Stomach (tissue), 9 donors: ENCODE measurements around the gene CHPF2. TPM values are rescaled to one million over a fixed set of nuclear protein-coding genes. Genes with fewer than 3 reads are reported as not detected.

Source experiments
- DNase-seq, 2 donors: peaks; one replicate each; pipeline versions ENCODE4 v3.0.0 to v3.0.0-alpha.2; 2013 to 2019
- H3K27ac ChIP-seq, 5 donors: fragments of 200-600 bp in 4 of 5; sonication (generic) in 4 of 5; one replicate each; pipeline ENCODE4 v1.5.1; 2013 to 2019; ENCODE audit warnings: mild to moderate bottlenecking in 1 of 5, moderate library complexity in 1 of 5
- H3K27me3 ChIP-seq, 3 donors: fragments of 200-600 bp; sonication (generic); one replicate each; pipeline ENCODE4 v1.5.1; 2017 to 2019; ENCODE audit warnings: mixed run types in 1 of 3
- H3K36me3 ChIP-seq, 4 donors: fragments of 200-600 bp; sonication (generic); 1 replicate in 3 of 4; 2 replicates in 1 of 4; pipeline ENCODE4 v1.5.1; 2016 to 2019
- H3K4me1 ChIP-seq, 4 donors: fragments of 200-600 bp; sonication (generic); one replicate each; pipeline ENCODE4 v1.5.1; 2016 to 2019
- H3K4me3 ChIP-seq, 4 donors: fragments of 200-600 bp; sonication (generic) in 3 of 4; one replicate each; pipeline ENCODE4 v1.5.1; 2016 to 2019; ENCODE audit warnings: mild to moderate bottlenecking in 1 of 4
- H3K9me3 ChIP-seq, 4 donors: fragments of 200-600 bp; sonication (generic); one replicate each; pipeline ENCODE4 v1.5.1; 2016 to 2019
- CTCF ChIP-seq, 7 experiments: fragments of 450-650 bp in 4 of 7; fragments of 200-600 bp in 3 of 7; sonication (generic) in 3 of 7; IDR thresholded peaks; one replicate each; pipeline ENCODE4 v1.5.1; 2016 to 2019; ENCODE audit warnings: antibody characterized with exemption in 7 of 7, control low read depth in 2 of 7, mild to moderate bottlenecking in 1 of 7
- EP300 ChIP-seq: sonication (generic); formaldehyde crosslinking; IDR thresholded peaks from one replicate; pipeline ENCODE4 v1.6.1; 2017; ENCODE audit warnings: antibody characterized with exemption
- POLR2A ChIP-seq, 4 donors: fragments of 450-650 bp; IDR thresholded peaks; one replicate each; pipeline ENCODE4 v1.6.1; 2016; ENCODE audit warnings: antibody characterized with exemption in 4 of 4, control low read depth in 2 of 4, mild to moderate bottlenecking in 1 of 4, moderate library complexity in 1 of 4
- POLR2AphosphoS5 ChIP-seq, 3 donors: sonication (generic); formaldehyde crosslinking; IDR thresholded peaks; one replicate each; pipeline ENCODE4 v1.6.1; 2016; ENCODE audit warnings: antibody characterized with exemption in 3 of 3
- WGBS, 5 donors: extraction: QIAGEN DNeasy Blood & Tissue Kit in 3 of 5; methylation state at CpG; one replicate each; pipeline versions ENCODE4 v1.1.5 to v1.1.7; 2013 to 2018; 5-methylcytosine and 5-hydroxymethylcytosine counted together
- intact Hi-C: fragments of 100-400 bp; cut with DNase I; formaldehyde crosslinking; loops from one replicate; pipeline ENCODE4 v1.15.1; 2023; ENCODE audit warnings: low total_unique reads
- polyA plus RNA-seq, 3 donors: library from polyadenylated mRNA; stranded (reverse); fragments of 200-250 nt; gene quantifications; one replicate each; pipeline ENCODE4 v1.2.3, GENCODE V29; 2013
- total RNA-seq, 5 donors: library from RNA; depleted of rRNA; stranded (reverse); fragments of >200 nt; gene quantifications; one replicate each; pipeline versions ENCODE4 v1.1.0 to v1.2.3, GENCODE V29; 2014 to 2016
- donor health status: healthy with polysubstance abuse.
- donor health status: Bipolar disorder and iron deficiency.
- donor health status: healthy.

The CHPF2 gene
- total and polyA plus RNA-seq, 8 donors: 5.8 to 100 (median 22.5) TPM

GRCh38 chr7:151238190-151238810, 6.0 kb downstream of the CHPF2 start:
- intact Hi-C loops: no loop called here
- Histone ChIP-seq H3K27ac (no peak overlapping the region), H3K9me3 (no peaks in the 10 kb centered on the region), H3K36me3 (peaks cover 26 to 83% (median 77%) of the 10 kb centered on the region in 4 donors), H3K27me3 (no peaks in the 10 kb centered on the region), H3K4me3 (no peak overlapping the region), H3K4me1 (peaks cover 9 to 48% (median 28%) of the 10 kb centered on the region in 4 donors)
- 73 to 90% (median 75%) methylated on average over 15 to 17 of the region's 17 CpGs for WGBS, 5 donors
- TF ChIP-seq POLR2AphosphoS5 (IDR thresholded peaks at IDR 0.05) (no peak), EP300 (no peak), CTCF (IDR thresholded peaks at IDR 0.05) (no peak), POLR2A (IDR thresholded peaks at IDR 0.05) (no peak)
- DNase-seq: no peak

DNA sequence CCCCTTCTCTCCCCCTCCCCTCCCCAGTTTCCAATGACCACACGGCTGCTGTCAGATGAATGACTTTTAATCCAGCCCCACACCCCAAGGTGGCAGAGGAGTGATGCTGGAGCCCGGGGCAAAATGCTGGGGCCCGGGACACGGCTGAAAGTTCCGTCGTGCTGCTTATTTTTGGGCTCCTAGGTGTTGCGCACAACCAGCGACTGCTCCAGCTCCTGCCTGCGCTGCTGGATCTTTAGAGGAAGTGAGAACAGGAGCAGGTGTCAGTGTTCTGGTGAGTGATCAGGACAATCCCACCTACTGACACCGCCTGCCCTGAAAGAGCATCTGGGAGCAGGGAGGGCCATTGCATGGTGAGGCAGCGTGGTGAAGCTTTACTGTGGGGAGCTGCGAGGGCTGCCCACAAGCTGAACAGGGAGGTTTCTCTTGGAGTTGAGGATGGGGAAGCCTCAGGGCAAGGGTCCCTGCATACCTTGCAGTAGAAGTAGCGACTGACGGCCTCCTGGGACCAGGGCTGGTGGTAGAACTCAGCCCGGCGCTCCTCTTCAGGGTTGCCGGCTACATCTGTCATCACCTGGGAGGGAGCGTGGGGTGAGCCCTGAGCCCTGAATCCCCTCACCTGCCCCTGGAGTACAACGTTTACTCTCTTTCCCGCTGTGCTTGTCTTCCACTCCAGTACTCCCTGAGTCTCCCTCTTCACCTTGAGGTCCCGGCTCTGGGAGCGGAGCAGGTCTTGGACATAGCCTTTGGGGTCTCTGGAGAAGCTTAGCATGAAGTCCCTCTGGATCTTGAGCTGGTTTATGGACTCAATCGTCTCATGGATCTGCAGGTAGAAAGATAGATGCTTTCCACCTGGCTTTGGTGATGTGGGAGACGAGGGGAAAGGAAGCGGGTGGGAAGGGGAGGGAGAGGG, 6.9 kb downstream of the CHPF2 start:
- WGBS, 5 donors: 82 to 88% (median 87%) methylated on average over 16 to 25 of the region's 25 CpGs
- intact Hi-C loops: no loop called here
- H3K9me3 ChIP-seq: no peaks in the 10 kb centered on the region
- H3K4me3 ChIP-seq: no peak overlapping the region
- H3K27ac ChIP-seq: no peak overlapping the region
- DNase-seq: no peak
- no peaks in the 10 kb centered on the region for H3K27me3 ChIP-seq
- peaks cover 26 to 83% (median 77%) of the 10 kb centered on the region in 4 donors for H3K36me3 ChIP-seq
- TF ChIP-seq EP300 (no peak), CTCF (IDR thresholded peaks at IDR 0.05) (no peak), POLR2AphosphoS5 (IDR thresholded peaks at IDR 0.05) (no peak), POLR2A (IDR thresholded peaks at IDR 0.05) (no peak)
- H3K4me1 ChIP-seq: peaks cover 7 to 48% (median 28%) of the 10 kb centered on the region in 4 donors

DNA sequence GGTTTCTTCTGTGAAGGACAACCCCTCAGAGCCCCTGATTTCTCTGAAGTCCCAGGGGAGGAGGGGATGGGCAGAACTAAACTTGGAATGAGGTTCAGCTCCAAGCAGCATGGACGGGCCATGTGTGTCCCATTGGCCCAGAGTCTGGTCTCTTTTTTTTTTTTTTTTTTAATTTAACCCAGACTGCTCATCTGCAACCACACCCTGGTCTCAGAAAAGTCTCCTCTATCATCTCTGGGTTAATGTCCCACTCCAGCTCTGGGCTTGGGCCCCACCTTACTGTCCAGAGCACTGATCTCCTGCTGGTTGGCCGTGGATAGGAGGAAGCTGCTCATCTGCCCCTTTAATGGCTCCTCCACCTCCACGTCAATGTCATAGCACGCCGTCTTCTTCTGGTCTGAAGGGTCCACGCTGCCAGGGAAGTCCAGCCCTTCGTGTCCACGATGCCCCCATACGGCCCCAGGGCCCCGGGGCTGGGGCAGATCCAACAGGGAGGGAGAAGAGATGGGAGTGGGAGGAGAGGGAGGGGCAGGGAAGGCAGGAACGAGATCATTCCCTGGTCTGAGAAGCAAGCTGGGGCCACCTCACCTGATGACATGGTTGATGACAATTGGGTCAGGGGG, 7.7 kb downstream of the CHPF2 start:
- Histone ChIP-seq H3K9me3 (no peaks in the 10 kb centered on the region), H3K4me3 (no peak overlapping the region), H3K4me1 (peaks cover 14 to 48% (median 29%) of the 10 kb centered on the region in 4 donors), H3K27me3 (peaks cover 0 to 4% (median 3%) of the 10 kb centered on the region in 3 donors), H3K36me3 (peaks cover 25 to 77% (median 74%) of the 10 kb centered on the region in 4 donors), H3K27ac (no peak overlapping the region)
- no peak for DNase-seq
- WGBS, 5 donors: 52 to 65% (median 63%) methylated on average over 11 of the region's 11 CpGs
- TF ChIP-seq EP300: no peak
- TF ChIP-seq POLR2AphosphoS5 (IDR thresholded peaks at IDR 0.05): no peak
- no peak for TF ChIP-seq POLR2A (IDR thresholded peaks at IDR 0.05)
- TF ChIP-seq CTCF (IDR thresholded peaks at IDR 0.05): no peak
- intact Hi-C loops: loop anchor here (10.0 kb wide), 1 partner anchor 65 kb away; no protein-coding TSS in a partner anchor

GRCh38 chr7:151240536-151240935, 8.3 kb downstream of the CHPF2 start:
- H3K4me1 ChIP-seq: peaks cover 20 to 48% (median 29%) of the 10 kb centered on the region in 4 donors
- no peak for DNase-seq
- 69 to 84% (median 76%) methylated on average over 4 of the region's 4 CpGs for WGBS, 5 donors
- H3K36me3 ChIP-seq: peaks cover 19 to 71% (median 68%) of the 10 kb centered on the region in 4 donors
- peaks cover 0 to 10% (median 9%) of the 10 kb centered on the region in 3 donors for H3K27me3 ChIP-seq
- H3K27ac ChIP-seq: no peak overlapping the region
- no peak overlapping the region for H3K4me3 ChIP-seq
- intact Hi-C loops: loop anchor here (10.0 kb wide), 1 partner anchor 64 kb away; no protein-coding TSS in a partner anchor
- TF ChIP-seq POLR2AphosphoS5 (IDR thresholded peaks at IDR 0.05) (no peak), POLR2A (IDR thresholded peaks at IDR 0.05) (no peak), EP300 (no peak), CTCF (IDR thresholded peaks at IDR 0.05) (no peak)
- no peaks in the 10 kb centered on the region for H3K9me3 ChIP-seq
